H1 (cell line): Measurements from ENCODE around the gene FAM171A1. TPM values are rescaled to one million over a fixed set of nuclear protein-coding genes. Genes with fewer than 3 reads are reported as not detected.

Experiments
- CTCF ChIA-PET: fragments of 300-600 bp; sonication (Branson Sonifier 250); formaldehyde crosslinking; loops from one replicate; lab custom pipeline; 2021; ENCODE audit not compliant: partially characterized antibody; lab: Charles Lee
- POLR2A ChIA-PET: fragments of 300-600 bp; sonication (Branson Sonifier 250); formaldehyde crosslinking; loops from one replicate; lab custom pipeline; 2021; ENCODE audit warnings: inconsistent platforms; ENCODE audit not compliant: partially characterized antibody; lab: Charles Lee
- DNase-seq, 2 experiments: peaks; one replicate each; pipeline versions ENCODE4 v3.0.0 to v3.0.0-alpha.2; 2010 to 2022; ENCODE audit warnings: low spot score in 2 of 2, low read depth in 1 of 2, mixed read lengths in 1 of 2
- FAIRE-seq: peaks from 2 replicates; lab custom pipeline; 2011; peaks lifted over from hg19 to GRCh38; lab: Jason Lieb, UNC
- H2AFZ ChIP-seq: 2 replicates; pipeline ENCODE4 v1.8.1; 2012; ENCODE audit warnings: low read length, inconsistent platforms
- H2AK5ac ChIP-seq: 2 replicates; pipeline ENCODE4 v1.6.1; 2013; ENCODE audit warnings: low read depth, low read length
- H2BK120ac ChIP-seq: replicated peaks from 2 replicates; pipeline ENCODE3; 2013; ENCODE audit warnings: low read depth, low read length, inconsistent platforms
- H2BK12ac ChIP-seq: 2 replicates; pipeline ENCODE4 v1.6.1; 2013; ENCODE audit warnings: low read depth, low read length
- H2BK15ac ChIP-seq: 2 replicates; pipeline ENCODE4 v1.6.1; 2013; ENCODE audit warnings: low read length
- H2BK20ac ChIP-seq: 2 replicates; pipeline ENCODE4 v1.6.1; 2013; ENCODE audit warnings: low read length
- H2BK5ac ChIP-seq: 2 replicates; pipeline ENCODE4 v1.6.1; 2013; ENCODE audit warnings: low read depth, low read length
- H3K14ac ChIP-seq: 2 replicates; pipeline ENCODE4 v1.6.1; 2013; ENCODE audit warnings: inconsistent platforms; ENCODE audit not compliant: insufficient read length
- H3K18ac ChIP-seq: 2 replicates; pipeline ENCODE4 v1.6.1; 2013; ENCODE audit warnings: low read length; ENCODE audit errors: extremely low read depth
- H3K23ac ChIP-seq: 2 replicates; pipeline ENCODE4 v1.6.1; 2013; ENCODE audit warnings: inconsistent platforms; ENCODE audit not compliant: insufficient read length
- H3K23me2 ChIP-seq: 2 replicates; pipeline ENCODE4 v1.6.1; 2013; ENCODE audit warnings: low read depth, low read length
- H3K27ac ChIP-seq: 2 replicates; pipeline ENCODE4 v1.6.1; 2011; ENCODE audit warnings: low read depth, low read length, inconsistent platforms
- H3K27me3 ChIP-seq, 4 experiments: replicated peaks in 1 of 4; 1 replicate in 1 of 4; 2 replicates in 3 of 4; pipeline versions ENCODE4 v1.6.1 to v1.8.1; 2011 to 2013; ENCODE audit warnings: low read length in 3 of 4, mild to moderate bottlenecking in 3 of 4, inconsistent platforms in 2 of 4, mixed read lengths in 2 of 4, moderate library complexity in 1 of 4; ENCODE audit not compliant: control insufficient read depth in 3 of 4, insufficient read depth in 3 of 4; ENCODE audit errors: extremely low read depth in 1 of 4
- H3K36me3 ChIP-seq, 4 experiments: 2 replicates each; pipeline versions ENCODE4 v1.6.1 to v1.8.1; 2011 to 2013; ENCODE audit warnings: mild to moderate bottlenecking in 4 of 4, low read length in 3 of 4, moderate library complexity in 2 of 4, control low read depth in 1 of 4, inconsistent platforms in 1 of 4; ENCODE audit not compliant: insufficient read depth in 4 of 4, control insufficient read depth in 2 of 4
- H3K4ac ChIP-seq: replicated peaks from 2 replicates; pipeline ENCODE3; 2013; ENCODE audit warnings: low read length, low read depth, mixed read lengths, inconsistent platforms; ENCODE audit not compliant: insufficient read length
- H3K4me1 ChIP-seq, 4 experiments: replicated peaks in 1 of 4; 1 replicate in 1 of 4; 2 replicates in 3 of 4; pipeline versions ENCODE4 v1.6.1 to v1.8.1; 2011 to 2013; ENCODE audit warnings: low read length in 3 of 4, inconsistent platforms in 2 of 4, mixed read lengths in 1 of 4; ENCODE audit not compliant: insufficient read depth in 4 of 4, control insufficient read depth in 3 of 4
- H3K4me2 ChIP-seq, 2 experiments: 2 replicates each; pipeline versions ENCODE4 v1.6.1 to v1.8.1; 2011 to 2013; ENCODE audit warnings: low read depth in 2 of 2, low read length in 2 of 2, control low read depth in 1 of 2, inconsistent platforms in 1 of 2, mild to moderate bottlenecking in 1 of 2; ENCODE audit not compliant: insufficient read depth in 1 of 2
- H3K4me3 ChIP-seq, 4 experiments: fragments of 200-600, 300-600 bp in 1 of 4; sonication (generic), shearing (Covaris generic), sonication (Bioruptor Twin) in 1 of 4; 2 replicates each; pipeline versions ENCODE4 v1.5.1 to v1.8.1; 2011 to 2016; ENCODE audit warnings: low read length in 4 of 4, low read depth in 3 of 4, control low read depth in 2 of 4, inconsistent platforms in 2 of 4, mild to moderate bottlenecking in 2 of 4, mixed read lengths in 1 of 4, moderate library complexity in 1 of 4; ENCODE audit not compliant: insufficient read depth in 2 of 4; ENCODE audit errors: extremely low read depth in 1 of 4
- H3K56ac ChIP-seq: replicated peaks from 2 replicates; pipeline ENCODE3; 2013; ENCODE audit warnings: low read depth, mild to moderate bottlenecking, mixed read lengths, low read length, inconsistent platforms; ENCODE audit not compliant: insufficient read length
- H3K79me1 ChIP-seq: 2 replicates; pipeline ENCODE4 v1.6.1; 2013; ENCODE audit warnings: low read depth, low read length, control low read depth
- H3K79me2 ChIP-seq, 2 experiments: 2 replicates each; pipeline versions ENCODE4 v1.6.1 to v1.8.1; 2012 to 2013; ENCODE audit warnings: low read length in 2 of 2, mild to moderate bottlenecking in 2 of 2, inconsistent platforms in 1 of 2; ENCODE audit not compliant: insufficient read depth in 2 of 2, control insufficient read depth in 1 of 2
- H3K9ac ChIP-seq, 4 experiments: replicated peaks in 1 of 4; 1 replicate in 1 of 4; 2 replicates in 3 of 4; pipeline versions ENCODE4 v1.6.1 to v1.8.1; 2011 to 2013; ENCODE audit warnings: low read depth in 3 of 4, low read length in 3 of 4, control low read depth in 2 of 4, mild to moderate bottlenecking in 2 of 4, moderate library complexity in 2 of 4, inconsistent platforms in 1 of 4; ENCODE audit errors: extremely low read depth in 1 of 4
- H3K9me3 ChIP-seq, 2 experiments: 2 replicates each; pipeline versions ENCODE4 v1.6.1 to v1.8.1; 2012 to 2013; ENCODE audit warnings: mild to moderate bottlenecking in 2 of 2, moderate library complexity in 2 of 2, control low read depth in 1 of 2, inconsistent platforms in 1 of 2, low read depth in 1 of 2, low read length in 1 of 2, mixed read lengths in 1 of 2; ENCODE audit not compliant: insufficient read depth in 2 of 2
- H4K20me1 ChIP-seq, 2 experiments: replicated peaks in 1 of 2; 2 replicates each; pipeline versions ENCODE3 to v1.8.1; 2011 to 2013; ENCODE audit warnings: inconsistent platforms in 2 of 2, low read length in 2 of 2, mild to moderate bottlenecking in 1 of 2; ENCODE audit not compliant: insufficient read depth in 2 of 2, control insufficient read depth in 1 of 2
- H4K5ac ChIP-seq: 2 replicates; pipeline ENCODE4 v1.6.1; 2013; ENCODE audit warnings: low read length, low read depth, mixed read lengths, inconsistent platforms; ENCODE audit not compliant: insufficient read length
- H4K8ac ChIP-seq: 2 replicates; pipeline ENCODE4 v1.8.0; 2013; ENCODE audit warnings: mild to moderate bottlenecking, moderate library complexity, low read length, inconsistent platforms; ENCODE audit not compliant: insufficient read depth; ENCODE audit errors: extremely low read depth
- H4K91ac ChIP-seq: replicated peaks from 2 replicates; pipeline ENCODE3; 2013; ENCODE audit warnings: low read length, mixed read lengths, inconsistent platforms; ENCODE audit not compliant: insufficient read length
- BCL11A ChIP-seq, 2 experiments: IDR thresholded peaks; one replicate each; pipeline ENCODE4 v1.6.1; 2011; ENCODE audit warnings: low read depth in 2 of 2, low read length in 2 of 2, mild to moderate bottlenecking in 2 of 2
- CEBPB ChIP-seq: IDR thresholded peaks from 2 replicates; pipeline ENCODE4 v1.6.1; 2012; ENCODE audit warnings: low read depth, low read length
- CHD2 ChIP-seq: IDR thresholded peaks from 2 replicates; pipeline ENCODE4 v1.6.1; 2012; ENCODE audit warnings: low read length, improper control_type of control experiment
- EGR1 ChIP-seq: IDR thresholded peaks from 2 replicates; pipeline ENCODE4 v1.6.1; 2011; ENCODE audit warnings: low read depth, low read length, borderline replicate concordance
- GABPA ChIP-seq: IDR thresholded peaks from 2 replicates; pipeline ENCODE4 v1.6.1; 2011; ENCODE audit warnings: mild to moderate bottlenecking, low read length, moderate library complexity, borderline replicate concordance; ENCODE audit not compliant: insufficient read depth
- KDM4A ChIP-seq: IDR thresholded peaks from one replicate; pipeline ENCODE4 v1.7.1; 2012; ENCODE audit warnings: low read depth, mild to moderate bottlenecking, moderate library complexity, low read length, inconsistent platforms; ENCODE audit not compliant: severe bottlenecking
- MAX ChIP-seq: IDR thresholded peaks from 2 replicates; pipeline ENCODE4 v1.6.1; 2012; ENCODE audit warnings: inconsistent platforms
- POLR2A ChIP-seq, 2 experiments: IDR thresholded peaks; 1 replicate in 1 of 2; 2 replicates in 1 of 2; pipeline ENCODE4 v1.6.1; 2011; ENCODE audit warnings: low read depth in 2 of 2, low read length in 2 of 2, mild to moderate bottlenecking in 2 of 2; ENCODE audit errors: control extremely low read depth in 1 of 2
- RFX5 ChIP-seq: IDR thresholded peaks from 2 replicates; pipeline ENCODE4 v1.6.1; 2011; ENCODE audit warnings: low read depth, low read length, improper control_type of control experiment, borderline replicate concordance
- RNF2 ChIP-seq: fragments of 200-900, 300-1000 bp; sonication (generic); IDR thresholded peaks from 2 replicates; pipeline ENCODE4 v1.7.1; 2016; ENCODE audit warnings: borderline replicate concordance, low read depth, mild to moderate bottlenecking, antibody characterized with exemption, low read length; ENCODE audit not compliant: poor library complexity, severe bottlenecking; ENCODE audit errors: missing control alignments
- SP1 ChIP-seq: IDR thresholded peaks from 2 replicates; pipeline ENCODE4 v1.6.1; 2011; ENCODE audit warnings: low read depth, low read length
- TAF7 ChIP-seq: optimal IDR thresholded peaks from 2 replicates; pipeline ENCODE3; 2011; ENCODE audit warnings: low read depth, mild to moderate bottlenecking, inconsistent platforms, low read length, moderate library complexity, borderline replicate concordance
- WGBS, 2 experiments: shearing (Covaris generic) in 1 of 2; methylation state at CpG; one replicate each; pipeline versions ENCODE4 v1.1.6 to v1.1.7; 2013 to 2015; ENCODE audit warnings: low lambda C conversion rate in 2 of 2, mixed read lengths in 2 of 2, inconsistent platforms in 1 of 2, low coverage in 1 of 2, missing lambda C conversion rate in 1 of 2; ENCODE audit not compliant: insufficient replicate concordance in 2 of 2, insufficient coverage in 1 of 2, insufficient read length in 1 of 2; ENCODE audit errors: extremely low coverage in 1 of 2, missing lambda C conversion rate in 1 of 2; 5-methylcytosine and 5-hydroxymethylcytosine counted together
- polyA plus RNA-seq, 7 experiments: library from polyadenylated mRNA; depleted of rRNA in 3 of 7; stranded (reverse) in 5 of 7; unstranded in 2 of 7; fragments of >200 nt in 5 of 7; fragments of 200-250 nt in 2 of 7; gene quantifications; 1 replicate in 5 of 7; 2 replicates in 1 of 7; 4 replicates in 1 of 7; pipeline versions ENCODE4 v1.2.1 to v1.2.3, GENCODE V29; 2011 to 2013; ENCODE audit warnings: missing spikeins in 2 of 7, mixed read lengths in 2 of 7
- total RNA-seq: library from RNA; stranded (reverse); fragmentation: NEBNext Ultra II Directional; extraction: Animal tissue kit (Norgen Biotek cat#: 25700); gene quantifications from 2 replicates; pipeline ENCODE4 v1.2.1, GENCODE V29; 2021

FAM171A1 gene
- total and polyA plus RNA-seq, 2 of the 8 experiments (the other 6 are each of a cell fraction or from before 2014, with no cell fraction given) = 26.6 to 42.1 TPM

- ChIA-PET POLR2A (no interaction called here), CTCF (interaction anchor here (1.0 to 1.2 kb wide), 3 partner anchors 12 to 607 kb away, joined by 3 read pairs; no protein-coding TSS in a partner anchor)
- H3K79me1 ChIP-seq = peaks cover 4% of the 10 kb centered on the region
- H2BK5ac ChIP-seq = no peak overlapping the region
- H3K23me2 ChIP-seq = no peaks in the 10 kb centered on the region
- no peak overlapping the region for H4K5ac ChIP-seq
- H3K56ac ChIP-seq = no peak overlapping the region
- no peak overlapping the region for H2BK15ac ChIP-seq
- 84% methylated on average over 13 of the region's 13 CpGs; no CpG with 5 or more reads in 1 of the 2 experiments for WGBS, 2 experiments
- no peak overlapping the region for H3K9ac ChIP-seq
- H3K27me3 ChIP-seq = no peaks in the 10 kb centered on the region
- H3K4ac ChIP-seq = no peak overlapping the region
- H4K20me1 ChIP-seq = peaks cover 0 to 3% of the 10 kb centered on the region in 2 experiments
- no peak for FAIRE-seq
- H3K4me2 ChIP-seq = no peak overlapping the region
- no peak overlapping the region for H3K14ac ChIP-seq
- H3K4me1 ChIP-seq = peaks cover 0 to 7% (median 2%) of the 10 kb centered on the region in 4 experiments; a peak in 3 of 7 replicates
- no peak for DNase-seq
- H2BK20ac ChIP-seq = no peak overlapping the region
- H2BK12ac ChIP-seq = no peak overlapping the region
- no peaks in the 10 kb centered on the region; a peak in 1 of 4 replicates for H3K79me2 ChIP-seq
- H4K8ac ChIP-seq = no peak overlapping the region
- H3K4me3 ChIP-seq = no peak overlapping the region
- H3K23ac ChIP-seq = no peak overlapping the region
- no peak overlapping the region for H2BK120ac ChIP-seq
- H3K18ac ChIP-seq = no peak overlapping the region
- no peaks in the 10 kb centered on the region for H3K36me3 ChIP-seq
- no peak overlapping the region for H2AK5ac ChIP-seq
- H2AFZ ChIP-seq = no peak overlapping the region
- H3K27ac ChIP-seq = no peak overlapping the region
- H3K9me3 ChIP-seq = no peaks in the 10 kb centered on the region
- H4K91ac ChIP-seq = no peak overlapping the region
- TF ChIP-seq EGR1 = no peak
- no peak for TF ChIP-seq POLR2A (IDR thresholded peaks at IDR 0.05; ENCODE audit: control extremely low read depth in 1 of 2, low read depth in 2 of 2, low read length in 2 of 2)
- no peak for TF ChIP-seq SP1
- no peak for TF ChIP-seq TAF7
- no peak for TF ChIP-seq RFX5
- no peak for TF ChIP-seq CEBPB
- TF ChIP-seq RNF2 = no peak
- TF ChIP-seq KDM4A = no peak
- no peak for TF ChIP-seq MAX
- no peak for TF ChIP-seq BCL11A (IDR thresholded peaks at IDR 0.05; ENCODE audit: low read depth in 2 of 2, low read length in 2 of 2)
- no peak for TF ChIP-seq CHD2
- TF ChIP-seq GABPA = no peak
Observed at GRCh38 chr10:15293862-15294842, 76.9 kb downstream of the FAM171A1 start.
